Endothelial cell of hepatic sinusoid (primary cell): ENCODE results near the gene ISCA2.
"Not testable (repeated sequence)": the region's sequence is repeated elsewhere in the genome, so short reads cannot be mapped to it uniquely, and the experiment has no call there.

Experiments
- in situ Hi-C: cut with HindIII; loops from 2 replicates; pipeline ENCODE4 v1.10.0; 2017; ENCODE audit warnings: low sequenced_read_pairs

The ISCA2 gene, protein sequence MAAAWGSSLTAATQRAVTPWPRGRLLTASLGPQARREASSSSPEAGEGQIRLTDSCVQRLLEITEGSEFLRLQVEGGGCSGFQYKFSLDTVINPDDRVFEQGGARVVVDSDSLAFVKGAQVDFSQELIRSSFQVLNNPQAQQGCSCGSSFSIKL

DNA sequence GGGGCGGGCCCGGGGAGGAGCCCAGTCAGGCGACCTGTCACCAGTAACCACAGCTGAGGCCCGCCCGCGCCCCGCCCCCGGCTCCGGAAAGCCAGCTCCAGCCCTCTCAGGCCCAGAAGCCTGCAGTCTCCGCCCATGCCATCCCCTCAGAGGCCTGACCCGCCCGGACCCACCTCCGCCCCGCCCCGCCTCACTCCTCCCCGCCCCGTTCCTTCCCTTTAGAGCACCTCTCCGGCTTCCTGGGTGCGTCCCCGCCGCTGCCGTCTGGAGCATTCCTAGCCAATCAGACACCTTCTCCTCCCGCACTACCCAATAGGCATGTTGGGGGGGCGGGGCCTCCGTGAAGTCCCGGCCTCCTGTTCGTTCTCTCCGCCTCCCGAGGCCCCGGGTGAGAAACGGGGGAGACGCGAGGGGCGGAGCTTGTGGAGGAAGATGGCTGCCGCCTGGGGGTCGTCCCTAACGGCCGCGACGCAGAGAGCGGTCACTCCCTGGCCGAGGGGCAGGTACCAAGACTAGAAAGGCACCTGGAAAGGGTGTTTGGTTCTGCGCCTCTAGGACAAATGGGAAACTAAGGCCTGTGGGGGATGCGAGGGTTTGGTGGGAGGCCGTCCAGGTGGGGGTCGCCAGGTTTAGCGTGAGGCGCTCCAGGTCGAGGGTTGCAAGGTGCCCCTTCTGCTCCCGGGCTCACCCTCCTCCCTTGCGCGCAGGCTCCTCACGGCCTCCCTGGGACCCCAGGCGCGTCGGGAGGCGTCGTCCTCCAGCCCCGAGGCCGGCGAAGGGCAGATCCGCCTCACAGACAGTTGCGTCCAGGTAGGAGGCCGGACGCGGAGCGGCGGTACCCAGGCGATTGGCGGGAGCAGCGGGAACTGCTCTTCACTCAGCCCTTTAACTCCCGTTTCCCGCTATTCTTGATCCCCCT lies at the start of gene ISCA2:
Gene ISCA2 (plus strand): TSS at position 423 of the 919 bp plus-strand sequence. CDS start 10 bp downstream, at position 433.
- in situ Hi-C loops = no loop called here

DNA sequence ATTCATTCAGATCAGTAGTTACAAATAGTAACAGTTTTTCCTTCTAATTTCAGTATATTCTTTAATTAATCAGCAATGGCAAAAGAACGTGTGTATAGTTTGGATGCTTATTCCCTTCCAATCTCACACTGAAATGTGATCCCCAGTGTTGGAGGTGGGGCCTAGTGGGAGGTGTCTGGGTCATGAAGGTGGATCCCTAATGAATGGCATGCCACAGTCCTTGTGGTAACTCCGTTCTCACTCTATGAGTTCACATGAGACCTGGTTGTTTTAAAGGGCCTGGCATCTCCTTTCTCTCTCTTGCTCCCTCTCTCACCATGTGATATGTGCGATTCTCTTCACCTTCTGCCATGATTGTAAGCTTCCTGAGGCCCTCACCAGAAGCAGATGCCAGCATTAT lies 48.7 kb upstream of the ISCA2 start:
- in situ Hi-C loops = no loop called here

DNA sequence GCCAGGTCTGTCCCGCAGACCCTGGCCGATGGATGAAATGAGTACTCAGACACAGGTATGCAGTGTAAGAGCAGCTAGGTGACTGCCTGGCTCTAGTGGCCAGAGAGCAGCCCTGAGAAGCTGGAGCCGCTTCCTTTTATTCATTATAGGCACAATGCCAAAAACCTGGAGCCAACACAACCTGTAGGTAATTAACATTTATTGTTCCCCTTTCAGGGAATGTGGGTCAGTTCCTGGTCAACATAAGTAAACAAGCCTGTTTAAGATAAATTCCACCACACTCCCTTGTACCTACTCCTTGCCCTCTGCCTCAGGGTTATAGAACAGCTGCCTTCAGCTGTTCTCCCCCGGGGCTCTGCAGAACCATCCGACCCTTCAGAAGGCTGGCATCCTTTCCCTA lies 39.2 kb upstream of the ISCA2 start:
- in situ Hi-C loops = not testable (repeated sequence)

DNA sequence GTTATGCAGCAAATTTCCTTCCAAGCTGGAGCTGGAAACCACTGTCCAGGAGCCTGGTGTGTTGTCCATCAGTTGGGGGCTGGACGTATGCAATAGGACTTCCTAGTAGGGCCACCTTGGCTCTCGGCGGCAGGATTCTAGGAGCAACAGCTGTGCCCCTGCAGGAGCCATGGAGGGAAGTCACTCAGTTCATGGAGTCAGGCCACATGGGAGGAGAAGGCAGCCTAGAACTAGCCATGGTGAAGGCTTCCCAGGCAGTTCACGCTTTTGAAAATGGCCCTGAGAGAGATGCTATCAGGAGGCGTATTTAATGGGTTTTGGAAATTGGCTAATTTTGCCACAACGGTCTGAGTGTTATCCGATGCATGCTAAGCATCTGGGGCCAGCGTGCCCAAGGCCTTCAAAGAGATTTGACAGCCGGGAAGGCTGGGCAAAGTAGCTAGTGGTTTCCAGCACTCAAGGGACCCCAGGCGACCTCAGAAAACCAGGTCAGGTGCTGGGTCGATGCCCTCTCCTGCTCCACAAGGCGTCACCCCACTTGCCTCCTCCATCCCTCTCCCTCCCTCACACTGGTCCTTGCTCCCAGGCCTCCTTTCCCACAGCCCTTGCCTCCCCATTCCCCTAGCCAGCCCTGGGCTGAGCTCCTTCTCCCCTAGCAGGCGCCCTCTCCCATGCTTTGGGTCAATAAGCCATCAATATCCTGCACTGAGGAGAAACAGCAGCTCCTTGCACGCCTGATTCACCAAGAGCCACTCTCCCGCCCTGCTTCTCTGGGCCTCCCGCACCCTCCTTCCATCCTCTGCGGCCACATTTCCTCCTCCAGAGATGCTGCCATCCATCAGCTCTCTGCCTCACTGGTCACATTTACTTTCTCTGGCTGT lies 36.6 kb upstream of the ISCA2 start:
- in situ Hi-C loops = no loop called here

DNA sequence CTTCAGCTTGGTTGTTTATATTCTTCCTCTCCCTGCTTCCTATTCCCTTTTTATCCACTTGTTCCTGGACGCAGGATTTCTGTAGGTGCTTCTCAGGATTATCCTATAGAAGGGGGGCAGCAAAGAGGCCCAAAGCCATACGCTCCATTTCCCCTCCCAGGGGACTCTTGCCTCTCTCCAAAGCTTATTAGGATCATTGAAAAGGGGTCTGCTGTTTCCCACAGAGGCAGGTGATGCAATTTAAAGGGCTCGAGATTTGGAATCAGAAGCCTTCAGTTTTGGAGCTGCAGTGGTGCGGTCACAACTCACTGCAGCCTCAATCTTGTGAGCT lies 36.0 kb upstream of the ISCA2 start:
- in situ Hi-C loops = no loop called here

DNA sequence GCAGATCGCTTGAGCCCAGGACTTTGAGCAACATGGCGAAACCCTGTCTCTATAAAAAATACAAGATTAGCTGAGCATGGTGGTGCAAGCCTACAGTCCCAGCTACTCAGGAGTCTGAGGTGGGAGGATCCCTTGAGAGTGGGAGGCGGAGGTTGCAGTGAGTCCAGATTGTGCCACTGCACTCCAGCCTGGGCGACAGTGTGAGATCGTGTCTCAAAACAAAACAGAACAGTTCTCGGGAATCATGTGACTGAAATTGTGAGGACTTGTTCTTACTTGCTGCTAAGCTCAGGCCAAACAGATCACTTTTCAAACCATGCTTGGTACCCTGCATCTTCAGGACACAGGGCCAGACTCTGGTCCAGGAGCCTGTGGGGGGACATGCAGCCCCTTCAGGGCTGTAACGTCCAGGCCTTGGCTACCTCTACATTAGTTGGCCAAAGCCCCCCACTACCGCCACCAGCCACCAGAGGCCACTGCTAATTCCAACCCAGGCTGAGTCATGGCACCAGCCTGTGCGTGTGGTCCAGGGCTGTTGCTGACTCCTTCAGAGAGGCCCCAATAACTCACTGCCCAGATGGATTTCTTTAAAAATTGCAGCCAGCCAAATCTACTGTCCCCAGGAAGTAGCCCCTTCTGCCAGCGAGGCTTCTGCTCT lies 34.1 kb upstream of the ISCA2 start:
- in situ Hi-C loops = no loop called here

DNA sequence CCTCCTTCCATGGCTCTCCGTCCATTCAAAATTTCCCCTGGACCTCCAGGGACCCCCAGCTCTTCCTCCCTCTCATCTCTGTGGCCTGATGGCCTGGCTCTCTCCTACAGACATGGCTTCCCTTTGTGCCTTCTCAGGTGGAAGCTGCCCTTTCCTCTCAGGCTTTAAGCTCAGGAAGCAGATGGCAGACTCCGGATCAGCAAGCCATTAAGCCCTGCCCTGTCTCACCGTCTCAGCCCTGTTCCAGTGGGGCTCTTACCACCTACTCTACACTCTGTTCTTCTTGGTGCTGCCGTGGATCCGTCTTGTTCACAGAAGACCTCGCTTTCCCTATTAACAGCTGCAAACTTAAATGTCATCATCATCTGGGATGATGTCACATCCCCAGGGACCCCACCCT lies 33.6 kb upstream of the ISCA2 start:
- in situ Hi-C loops = no loop called here

DNA sequence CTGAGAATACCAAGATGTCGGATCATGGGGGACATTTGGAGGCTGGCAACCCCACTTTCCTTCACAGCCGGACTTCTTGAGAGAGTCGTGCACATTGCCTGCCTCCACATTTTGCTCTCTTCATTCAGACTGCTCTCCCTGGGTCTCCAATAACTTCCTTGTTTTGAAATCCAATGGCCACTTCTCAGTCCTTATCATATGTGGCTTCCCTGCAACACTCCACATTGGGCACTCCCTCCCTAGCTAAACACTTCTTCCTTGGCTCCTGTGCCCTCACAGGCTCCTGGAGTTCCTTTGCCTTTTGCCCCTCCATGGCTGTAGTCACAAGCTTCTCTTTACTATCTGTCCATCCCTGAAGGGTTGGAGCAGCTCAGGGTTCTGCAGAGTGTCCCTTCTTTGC lies 30.6 kb upstream of the ISCA2 start:
- in situ Hi-C loops = no loop called here

DNA sequence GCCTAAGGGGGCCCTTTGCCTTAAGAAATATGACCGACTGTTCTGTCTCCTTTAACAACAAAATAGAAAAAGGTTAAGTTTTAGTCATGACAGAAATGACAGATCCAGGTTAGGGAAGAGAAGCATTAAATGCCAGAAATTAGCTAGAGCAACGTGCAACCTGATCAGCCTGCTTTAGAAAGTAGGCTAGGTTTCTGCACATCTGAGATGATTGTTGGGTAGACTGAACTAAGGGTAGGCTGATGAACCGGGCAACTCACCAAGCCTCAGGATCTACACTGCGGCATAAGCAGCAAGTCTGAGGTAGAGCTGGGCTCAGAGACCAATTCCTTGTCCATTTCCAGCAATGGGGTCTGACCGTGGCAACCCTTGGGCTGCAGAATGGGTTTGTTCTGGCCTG lies 29.9 kb upstream of the ISCA2 start:
- in situ Hi-C loops = no loop called here

DNA sequence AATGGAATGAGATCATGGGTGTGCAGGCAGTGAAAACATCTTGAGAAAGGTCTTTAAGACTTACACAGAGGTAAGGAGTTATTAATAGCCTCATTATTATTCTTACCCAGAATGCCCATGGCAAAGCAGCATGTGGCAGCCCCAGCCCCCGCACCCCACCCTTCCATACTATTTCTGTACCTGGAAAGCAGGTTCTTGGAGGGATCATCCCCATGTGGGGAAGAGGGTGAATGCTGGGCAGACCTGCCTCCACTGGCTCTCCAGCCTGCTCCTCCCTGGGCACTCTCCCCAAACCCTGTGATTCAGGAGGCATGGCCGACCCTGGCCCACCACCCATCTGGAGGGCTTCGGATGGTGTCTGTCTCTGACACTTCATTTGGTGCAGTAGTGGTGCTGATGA lies 28.8 kb upstream of the ISCA2 start:
- in situ Hi-C loops = no loop called here

DNA sequence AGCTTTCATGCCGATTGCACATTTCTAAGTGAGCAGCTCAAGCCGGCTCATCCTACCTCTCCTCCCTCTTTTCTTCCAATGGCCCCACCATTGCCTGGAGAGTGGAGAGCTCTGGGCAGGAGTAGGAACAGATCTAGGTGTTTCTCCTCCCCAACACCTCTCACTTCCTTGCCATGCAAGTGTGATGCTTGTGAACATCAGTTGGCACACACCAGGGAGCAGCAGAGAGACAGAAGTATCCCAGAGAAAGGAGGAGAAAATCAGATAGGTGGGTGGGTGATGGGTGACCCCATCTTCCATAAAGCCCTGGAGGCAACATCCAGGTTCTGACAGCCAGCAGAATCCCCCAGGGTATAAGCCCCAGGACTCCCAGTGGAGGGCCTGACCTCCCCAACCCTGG lies 28.2 kb upstream of the ISCA2 start:
- in situ Hi-C loops = no loop called here

DNA sequence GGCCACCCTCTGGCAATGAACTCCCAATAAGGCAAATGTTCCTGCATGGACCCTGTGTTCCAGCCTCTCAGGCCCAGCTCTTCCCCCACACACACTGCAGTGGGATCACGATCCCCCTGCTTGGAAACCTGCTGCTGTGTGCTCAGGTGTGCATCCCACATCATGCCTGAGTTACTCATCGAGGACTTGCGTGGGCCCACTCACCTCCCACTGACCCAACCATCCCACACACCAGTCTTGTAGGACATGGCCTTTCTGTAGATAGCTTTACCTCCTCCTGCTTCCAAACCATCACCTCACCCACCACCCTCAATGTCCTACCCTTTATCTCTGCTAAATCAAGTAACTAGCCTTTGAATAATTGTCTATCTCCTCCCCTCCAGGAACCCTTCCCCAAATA lies 25.1 kb upstream of the ISCA2 start:
- in situ Hi-C loops = no loop called here

DNA sequence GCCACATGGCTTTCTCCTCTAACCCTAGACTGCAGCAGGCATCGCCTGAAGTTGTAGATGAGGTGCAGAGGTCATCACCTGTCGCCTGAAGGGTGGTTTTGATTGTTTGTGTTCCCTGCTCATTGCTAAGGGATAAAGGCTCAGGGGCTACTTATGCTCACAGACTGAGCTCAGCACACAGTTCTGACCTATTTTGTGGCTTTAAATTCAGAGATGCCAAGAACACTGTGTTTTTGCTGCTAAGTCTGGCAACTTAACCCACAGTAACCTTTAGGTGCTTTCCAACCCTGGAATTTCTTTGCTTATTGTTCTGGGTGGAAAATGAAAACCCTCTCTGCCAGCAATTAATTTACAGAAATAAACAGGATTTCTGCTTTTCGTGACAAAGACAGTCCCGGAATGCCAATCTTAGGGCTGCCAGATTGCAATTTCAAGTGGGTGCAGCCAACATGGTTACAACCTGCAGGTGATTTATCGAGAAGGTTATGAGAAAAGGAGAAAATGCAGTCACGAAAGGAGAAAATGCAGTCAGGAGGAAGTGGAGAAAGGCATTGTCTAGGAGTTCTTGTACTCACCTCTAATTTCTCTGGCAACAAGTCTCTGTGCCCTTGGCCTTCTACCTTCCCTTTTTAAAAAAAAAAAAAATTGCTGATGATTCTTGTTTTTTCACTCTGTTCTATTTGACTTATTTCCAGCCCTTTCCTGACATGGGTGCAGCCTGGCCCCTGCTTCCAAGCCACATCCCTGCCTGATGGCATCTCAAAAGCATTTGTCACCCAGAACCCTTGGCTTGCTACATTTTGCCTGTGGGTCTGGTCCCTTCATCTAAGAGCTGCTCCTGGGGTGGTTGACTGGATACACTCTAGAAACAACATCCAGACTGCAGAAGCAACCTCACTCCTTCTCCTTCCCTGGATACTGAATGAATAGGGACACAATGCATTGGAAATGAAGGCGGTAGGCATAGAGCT lies 23.7 kb upstream of the ISCA2 start:
- in situ Hi-C loops = no loop called here

DNA sequence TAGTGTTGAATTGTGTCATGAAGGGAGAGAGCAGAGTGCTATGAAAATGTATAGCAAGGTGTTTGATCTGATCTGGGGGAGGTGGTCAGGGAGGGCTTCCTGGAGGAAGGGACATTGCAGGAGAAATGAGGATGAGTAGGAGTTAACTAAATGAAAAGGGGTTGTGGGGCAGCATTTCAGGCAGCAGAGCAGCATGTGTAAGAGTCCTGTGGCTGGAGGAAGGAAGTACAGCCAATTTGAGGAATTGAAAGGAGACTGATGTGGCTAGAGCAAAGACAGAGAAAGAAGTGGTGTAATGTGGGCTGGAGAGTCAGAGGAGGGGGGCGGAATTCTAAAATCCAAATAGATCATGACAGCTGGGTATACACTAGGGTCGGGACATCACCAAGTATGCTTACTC lies 21.0 kb upstream of the ISCA2 start:
- in situ Hi-C loops = no loop called here

DNA sequence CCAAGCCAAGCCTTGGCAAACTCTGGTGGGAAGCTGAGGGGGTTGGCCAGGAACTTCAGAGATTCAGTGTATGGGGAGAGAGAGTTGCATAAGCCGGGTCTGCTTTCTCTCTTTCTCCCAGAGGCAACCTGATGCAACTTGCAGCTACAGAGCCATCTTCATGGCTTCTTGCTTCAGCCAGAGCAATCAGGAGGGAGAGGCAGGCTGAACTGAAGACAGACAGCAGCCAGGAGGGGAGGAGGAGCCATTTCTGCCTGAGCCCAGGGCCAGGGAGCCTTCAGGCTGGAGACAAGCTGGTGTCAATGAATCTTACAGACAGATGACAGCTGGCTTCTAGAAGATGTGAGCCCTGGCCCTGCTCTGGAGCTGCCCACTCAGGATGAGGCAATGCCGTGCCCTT lies 19.2 kb upstream of the ISCA2 start:
- in situ Hi-C loops = no loop called here

DNA sequence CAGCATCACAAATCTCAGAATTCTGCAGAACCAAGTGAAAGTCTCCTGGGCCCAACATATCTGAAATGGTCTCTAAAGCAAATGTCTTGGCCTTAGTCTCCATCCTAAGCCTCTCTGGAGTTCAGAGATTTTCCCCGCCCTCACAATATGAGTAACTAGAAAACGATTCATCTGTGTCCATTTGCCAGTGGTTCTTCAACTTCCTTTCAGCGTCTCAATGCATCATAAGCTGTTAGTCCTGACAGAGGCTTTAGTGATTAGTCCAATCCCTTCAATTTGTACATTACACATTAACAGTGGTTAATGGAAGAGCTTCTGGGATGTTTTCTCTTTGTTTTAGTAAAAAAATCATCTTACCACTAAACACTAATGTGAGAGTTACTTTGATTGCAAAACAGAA lies 17.9 kb upstream of the ISCA2 start:
- in situ Hi-C loops = no loop called here

DNA sequence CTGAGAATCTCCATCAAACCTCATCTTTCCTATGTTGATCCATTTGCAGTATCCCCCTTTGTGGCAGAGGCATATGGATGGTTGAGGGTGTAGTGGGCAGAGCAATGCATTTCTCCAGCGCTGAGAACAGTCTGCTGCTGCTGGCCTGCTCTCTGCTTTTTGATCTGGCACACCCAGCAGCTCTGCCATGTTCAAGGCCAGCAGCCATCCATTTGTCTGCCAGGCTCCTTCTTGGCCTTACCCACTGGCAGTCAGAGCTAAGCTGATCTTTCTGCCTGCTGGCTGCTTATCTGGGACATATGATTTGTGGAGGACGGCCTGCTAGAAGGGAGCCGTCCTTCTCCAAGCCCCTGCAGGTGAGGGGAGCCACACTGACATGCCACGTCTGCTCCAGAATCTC lies 17.5 kb upstream of the ISCA2 start:
- in situ Hi-C loops = no loop called here

DNA sequence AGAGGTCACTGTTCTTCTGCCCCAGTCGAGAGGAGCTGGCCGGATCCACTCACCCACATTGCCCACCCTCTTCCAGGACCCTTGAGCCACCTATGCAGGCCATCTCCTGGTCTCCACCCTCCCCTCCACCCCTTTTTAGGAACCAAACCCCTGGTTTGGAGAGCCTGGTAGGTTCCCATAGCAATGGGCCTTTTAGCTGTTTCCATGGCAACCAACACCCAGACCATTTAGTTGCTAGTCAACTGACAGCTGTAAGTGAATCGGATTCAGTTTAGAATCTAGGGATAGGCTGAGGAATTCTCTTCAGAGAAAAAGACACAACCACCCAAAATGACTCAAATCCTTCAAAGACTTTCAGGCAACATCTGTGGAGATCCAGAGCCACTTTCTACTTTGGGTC lies 17.0 kb upstream of the ISCA2 start:
- in situ Hi-C loops = no loop called here

DNA sequence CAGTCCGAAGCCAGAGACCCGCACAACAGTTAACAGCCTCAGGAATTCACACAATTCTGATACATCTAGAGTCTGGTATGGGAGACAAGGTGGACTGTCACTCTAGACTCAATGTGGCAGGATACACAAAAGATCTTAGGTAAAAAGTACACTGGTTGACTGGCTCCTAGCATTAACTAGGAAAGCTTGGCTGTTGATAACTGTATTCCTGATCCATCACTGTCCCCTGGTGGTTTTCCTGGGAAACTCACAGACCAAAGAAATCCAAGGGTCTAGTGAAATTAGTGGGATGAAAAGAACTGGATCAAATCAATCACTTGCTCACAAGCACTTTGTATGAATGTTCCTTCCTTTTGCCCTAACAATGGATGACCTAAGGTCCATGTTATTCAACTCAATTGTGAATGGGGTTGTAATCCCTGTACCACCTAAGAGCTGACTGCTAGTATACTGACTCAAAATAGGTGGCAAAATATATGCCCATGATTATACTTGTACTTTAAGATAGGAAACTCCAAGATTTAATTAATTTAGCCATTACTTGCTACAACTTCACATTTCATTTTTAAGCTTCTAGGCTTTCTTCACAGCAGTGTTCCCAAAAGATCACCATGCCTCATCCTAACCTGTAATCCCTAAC lies 14.4 kb upstream of the ISCA2 start:
- in situ Hi-C loops = no loop called here

DNA sequence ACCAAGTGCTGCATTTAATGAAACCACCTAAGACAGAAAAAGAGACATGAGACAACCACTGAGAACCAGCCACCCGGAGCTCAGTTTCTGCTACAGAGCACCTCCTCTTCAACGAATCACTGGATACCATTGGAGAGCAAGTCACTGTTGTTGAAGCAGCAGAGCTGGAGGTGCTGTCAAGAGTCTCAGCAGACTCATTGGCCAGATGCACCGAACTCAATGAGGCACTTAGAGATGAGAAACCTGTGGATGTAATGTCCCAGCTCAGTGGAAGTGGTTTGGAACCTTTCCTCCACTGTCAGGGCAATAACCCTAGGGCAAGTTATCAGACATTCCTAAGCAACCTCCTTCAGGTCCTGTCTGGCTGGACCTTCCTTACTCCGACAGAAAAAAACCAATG lies 13.5 kb upstream of the ISCA2 start:
- in situ Hi-C loops = no loop called here
